ENCODE results near the gene NIBAN1.
"Not testable (repeated sequence)": the region's sequence is repeated elsewhere in the genome, so short reads cannot be mapped to it uniquely, and the experiment has no call there.

NIBAN1 gene

GRCh38 chr1:184973272-184974055, 844 bp downstream of the NIBAN1 start:
- DNase-seq: peak; percentile 64 to 96

- no peak for DNase-seq
Measured at GRCh38 chr1:184972315-184973055, 1.8 kb downstream of the NIBAN1 start.

GRCh38 chr1:184971522-184972265, 2.6 kb downstream of the NIBAN1 start:
- DNase-seq: no peak

GRCh38 chr1:184970691-184971161, 3.6 kb downstream of the NIBAN1 start:
- no peak for DNase-seq

- DNase-seq: no peak
Measured at GRCh38 chr1:184966989-184967388, 7.3 kb downstream of the NIBAN1 start.

- DNase-seq: no peak
Measured at GRCh38 chr1:184965944-184966860, 8.1 kb downstream of the NIBAN1 start.

GRCh38 chr1:184965439-184965838, 8.9 kb downstream of the NIBAN1 start:
- no peak for DNase-seq

GRCh38 chr1:184959626-184960025, 14.7 kb downstream of the NIBAN1 start:
- no peak for DNase-seq

- DNase-seq: no peak
Measured at GRCh38 chr1:184958554-184959353, 15.6 kb downstream of the NIBAN1 start.

GRCh38 chr1:184957901-184958300, 16.4 kb downstream of the NIBAN1 start:
- DNase-seq: not testable (repeated sequence)

GRCh38 chr1:184956999-184957700, 17.2 kb downstream of the NIBAN1 start:
- DNase-seq: no peak

- DNase-seq: no peak
Measured at GRCh38 chr1:184954232-184954995, 19.9 kb downstream of the NIBAN1 start.

- DNase-seq: no peak
Measured at GRCh38 chr1:184953600-184954219, 20.6 kb downstream of the NIBAN1 start.

GRCh38 chr1:184952428-184952827, 21.9 kb downstream of the NIBAN1 start:
- DNase-seq: no peak

- no peak for DNase-seq
Measured at GRCh38 chr1:184951788-184952187, 22.5 kb downstream of the NIBAN1 start.

GRCh38 chr1:184950906-184951305, 23.4 kb downstream of the NIBAN1 start:
- no peak for DNase-seq

- DNase-seq: no peak
Measured at GRCh38 chr1:184950227-184950626, 24.1 kb downstream of the NIBAN1 start.

- no peak for DNase-seq
Measured at GRCh38 chr1:184947497-184948256, 26.6 kb downstream of the NIBAN1 start.

Data from NCI-H526 (cell line).